Psoas muscle (tissue), 8 donors: ENCODE results near the gene PGBD1. TPM values are rescaled to one million over a fixed set of nuclear protein-coding genes. Genes with fewer than 3 reads are reported as not detected.

Source experiments
- ATAC-seq, 4 donors: fragments of 200-7000 bp; cut with Tn5 transposase; one replicate each; pipeline ENCODE4 v1.9.1; 2020; ENCODE audit warnings: moderate library complexity in 3 of 4, mild to moderate bottlenecking in 2 of 4
- DNase-seq, 2 donors: peaks; one replicate each; pipeline ENCODE4 v3.0.0-alpha.2; 2020
- H3K27ac ChIP-seq: fragments of 200-600 bp; one replicate; pipeline ENCODE4 v1.8.0; 2022
- H3K27me3 ChIP-seq, 3 donors: fragments of 200-600 bp in 1 of 3; one replicate each; pipeline versions ENCODE4 v1.6.1 to v1.8.0; 2013 to 2022; ENCODE audit warnings: low read length in 2 of 3, mild to moderate bottlenecking in 2 of 3, moderate library complexity in 1 of 3; ENCODE audit not compliant: insufficient read depth in 3 of 3
- H3K36me3 ChIP-seq, 2 donors: fragments of 200-600 bp in 1 of 2; one replicate each; pipeline versions ENCODE4 v1.6.1 to v1.8.0; 2013 to 2022; ENCODE audit warnings: low read depth in 1 of 2, mild to moderate bottlenecking in 1 of 2, moderate library complexity in 1 of 2; ENCODE audit not compliant: insufficient read depth in 1 of 2
- H3K4me1 ChIP-seq: fragments of 200-600 bp; one replicate; pipeline ENCODE4 v1.8.0; 2022
- H3K4me3 ChIP-seq: fragments of 200-600 bp; one replicate; pipeline ENCODE4 v1.8.0; 2022; ENCODE audit warnings: mild to moderate bottlenecking
- H3K9me3 ChIP-seq: fragments of 200-600 bp; one replicate; pipeline ENCODE4 v1.8.0; 2022
- CTCF ChIP-seq: fragments of 200-600 bp; IDR thresholded peaks from one replicate; pipeline ENCODE4 v1.8.0; 2022; ENCODE audit warnings: antibody characterized with exemption
- WGBS, 3 donors: extraction: QIAGEN DNeasy Blood & Tissue Kit; methylation state at CpG; one replicate each; pipeline versions ENCODE4 v1.1.6 to v1.1.7; 2013; 5-methylcytosine and 5-hydroxymethylcytosine counted together
- intact Hi-C, 2 donors: fragments of 100-400 bp; cut with DNase I; formaldehyde crosslinking; loops; one replicate each; pipeline versions ENCODE4 v1.11.0 to v1.14.2; 2022
- polyA plus RNA-seq, 3 donors: library from polyadenylated mRNA; stranded (reverse); fragments of 200-250 nt; gene quantifications; one replicate each; pipeline ENCODE4 v1.2.3, GENCODE V29; 2013
- total RNA-seq, 4 donors: library from RNA; stranded (reverse); fragmentation: NEBNext Ultra II Directional in 2 of 4; extraction: Animal tissue kit (Norgen Biotek cat#: 25700) in 2 of 4; gene quantifications; one replicate each; pipeline versions ENCODE4 v1.2.1 to v1.2.4, GENCODE V29; 2021 to 2023
- donor health status: healthy with polysubstance abuse.
- donor health status: DM: no; HTN: no; CAD: no; lungs with moderate emphysema.
- donor health status: Bipolar disorder and iron deficiency.
- donor health status: healthy.
- donor health status: DM: yes; HTN: yes; CAD: no.
- donor health status: DM: no; HTN: no; CAD: no.
- donor health status: DM: no; HTN: no; CAD: no.
- donor health status: DM: yes; HTN: yes; CAD: no.

PGBD1 gene
- total and polyA plus RNA-seq, 7 donors: 0.62 to 2.6 (median 1.2) TPM

GRCh38 chr6:28326371-28326948 is 45.1 kb downstream of the PGBD1 start:
- no peak for TF ChIP-seq CTCF

GRCh38 chr6:28330041-28330440 is 48.7 kb downstream of the PGBD1 start:
- Histone ChIP-seq H3K4me1 (no peaks in the 10 kb centered on the region), H3K36me3 (peaks cover 21 to 44% of the 10 kb centered on the region in 2 donors), H3K27ac (no peak overlapping the region), H3K27me3 (no peaks in the 10 kb centered on the region), H3K4me3 (no peak overlapping the region), H3K9me3 (peaks cover 34% of the 10 kb centered on the region)
- no peak for ATAC-seq
- 76 to 84% (median 81%) methylated on average over 1 of the region's 1 CpG for WGBS, 3 donors
- no peak for DNase-seq
- no peak for TF ChIP-seq CTCF
- intact Hi-C loops: no loop called here

More at GRCh38 chr6:28326371-28326948, 45.1 kb downstream of the PGBD1 start:
- peaks cover 21 to 45% of the 10 kb centered on the region in 2 donors for H3K36me3 ChIP-seq
- H3K27me3 ChIP-seq: no peaks in the 10 kb centered on the region
- no peak overlapping the region for H3K4me3 ChIP-seq
- peaks cover 35% of the 10 kb centered on the region for H3K9me3 ChIP-seq
- no peaks in the 10 kb centered on the region for H3K4me1 ChIP-seq
- WGBS, 3 donors: 97 to 98% (median 97%) methylated on average over 7 of the region's 7 CpGs
- ATAC-seq (no peak), DNase-seq (no peak)
- no peak overlapping the region for H3K27ac ChIP-seq
- intact Hi-C loops: no loop called here

- H3K4me3 ChIP-seq: no peak overlapping the region
- DNase-seq (no peak), ATAC-seq (no peak)
- no peaks in the 10 kb centered on the region for H3K27me3 ChIP-seq
- H3K4me1 ChIP-seq: peaks cover 8% of the 10 kb centered on the region
- H3K27ac ChIP-seq: no peak overlapping the region
- peaks cover 7% of the 10 kb centered on the region for H3K9me3 ChIP-seq
- peaks cover 0 to 14% of the 10 kb centered on the region in 2 donors for H3K36me3 ChIP-seq
- WGBS, 3 donors: 91 to 100% (median 94%) methylated on average over 2 of the region's 2 CpGs
- intact Hi-C loops: no loop called here
- TF ChIP-seq CTCF: no peak
Observed at GRCh38 chr6:28333047-28333446, 51.7 kb downstream of the PGBD1 start.

GRCh38 chr6:28333599-28334018 is 52.2 kb downstream of the PGBD1 start:
- 82 to 86% (median 83%) methylated on average over 1 of the region's 1 CpG for WGBS, 3 donors
- Histone ChIP-seq H3K36me3 (peaks cover 0 to 13% of the 10 kb centered on the region in 2 donors), H3K9me3 (peaks cover 4% of the 10 kb centered on the region), H3K27ac (no peak overlapping the region), H3K27me3 (no peaks in the 10 kb centered on the region), H3K4me1 (peaks cover 8% of the 10 kb centered on the region), H3K4me3 (no peak overlapping the region)
- intact Hi-C loops: no loop called here
- no peak for TF ChIP-seq CTCF
- ATAC-seq (no peak), DNase-seq (no peak)
